Sigmoid colon (tissue), 4 donors: Measurements from ENCODE around the gene TRIP13.

Experiments
- EP300 ChIP-seq, 4 donors: sonication (generic); formaldehyde crosslinking; IDR thresholded peaks; one replicate each; pipeline ENCODE4 v1.6.1; 2017; ENCODE audit warnings: antibody characterized with exemption in 4 of 4
- TF ChIP-seq, protein P1 (sequence below), 4 experiments: fragments of 450-650 bp in 3 of 4; fragments of 200-600 bp in 1 of 4; IDR thresholded peaks; one replicate each; pipeline ENCODE4 v1.5.1; 2016 to 2019; ENCODE audit warnings: antibody characterized with exemption in 4 of 4, mild to moderate bottlenecking in 3 of 4, moderate library complexity in 2 of 4

- TF ChIP-seq, protein P1, sequence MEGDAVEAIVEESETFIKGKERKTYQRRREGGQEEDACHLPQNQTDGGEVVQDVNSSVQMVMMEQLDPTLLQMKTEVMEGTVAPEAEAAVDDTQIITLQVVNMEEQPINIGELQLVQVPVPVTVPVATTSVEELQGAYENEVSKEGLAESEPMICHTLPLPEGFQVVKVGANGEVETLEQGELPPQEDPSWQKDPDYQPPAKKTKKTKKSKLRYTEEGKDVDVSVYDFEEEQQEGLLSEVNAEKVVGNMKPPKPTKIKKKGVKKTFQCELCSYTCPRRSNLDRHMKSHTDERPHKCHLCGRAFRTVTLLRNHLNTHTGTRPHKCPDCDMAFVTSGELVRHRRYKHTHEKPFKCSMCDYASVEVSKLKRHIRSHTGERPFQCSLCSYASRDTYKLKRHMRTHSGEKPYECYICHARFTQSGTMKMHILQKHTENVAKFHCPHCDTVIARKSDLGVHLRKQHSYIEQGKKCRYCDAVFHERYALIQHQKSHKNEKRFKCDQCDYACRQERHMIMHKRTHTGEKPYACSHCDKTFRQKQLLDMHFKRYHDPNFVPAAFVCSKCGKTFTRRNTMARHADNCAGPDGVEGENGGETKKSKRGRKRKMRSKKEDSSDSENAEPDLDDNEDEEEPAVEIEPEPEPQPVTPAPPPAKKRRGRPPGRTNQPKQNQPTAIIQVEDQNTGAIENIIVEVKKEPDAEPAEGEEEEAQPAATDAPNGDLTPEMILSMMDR (IDR thresholded peaks at IDR 0.05), result no peak
- TF ChIP-seq EP300 (IDR thresholded peaks at IDR 0.05), result no peak
Observed at GRCh38 chr5:960551-960950, 67.9 kb downstream of the TRIP13 start.
